OCI-LY1 (cell line): ENCODE measurements around the gene CLRN3.

Experiments used
- H2AFZ ChIP-seq: fragments of 200-600 bp; sonication (generic), shearing (Covaris generic); 2 replicates; pipeline ENCODE4 v1.6.0; 2014; ENCODE audit warnings: antibody characterized with exemption, mild to moderate bottlenecking, low read length
- H3F3A ChIP-seq: fragments of 200-600 bp; sonication (generic), shearing (Covaris generic); 2 replicates; pipeline ENCODE4 v1.6.0; 2014; ENCODE audit warnings: mild to moderate bottlenecking, antibody characterized with exemption, low read length, moderate library complexity; ENCODE audit not compliant: insufficient read depth
- H3K27ac ChIP-seq: fragments of 200-600 bp; sonication (generic); 2 replicates; pipeline ENCODE4 v1.5.1; 2014; ENCODE audit warnings: low read length, mixed run types, mild to moderate bottlenecking, low read depth; ENCODE audit not compliant: poor library complexity, severe bottlenecking
- H3K27me3 ChIP-seq: fragments of 200-600 bp; sonication (generic); 2 replicates; pipeline ENCODE4 v1.6.0; 2014; ENCODE audit warnings: antibody characterized with exemption, mild to moderate bottlenecking, low read length, moderate library complexity; ENCODE audit not compliant: insufficient read depth
- H3K36me3 ChIP-seq: fragments of 200-600 bp; sonication (generic); 2 replicates; pipeline ENCODE4 v1.6.1; 2014; ENCODE audit warnings: mild to moderate bottlenecking, antibody characterized with exemption, low read length, moderate library complexity, mixed read lengths; ENCODE audit not compliant: insufficient read depth
- H3K4me1 ChIP-seq: fragments of 200-600 bp; sonication (generic); 2 replicates; pipeline ENCODE4 v1.5.1; 2014; ENCODE audit warnings: mild to moderate bottlenecking, low read length, moderate library complexity; ENCODE audit not compliant: insufficient read depth, severe bottlenecking
- H3K4me2 ChIP-seq: fragments of 200-600 bp; sonication (generic), shearing (Covaris generic); 2 replicates; pipeline ENCODE4 v1.6.1; 2014; ENCODE audit warnings: low read length
- H3K4me3 ChIP-seq: fragments of 200-600 bp; sonication (generic); 2 replicates; pipeline ENCODE4 v1.5.1; 2014; ENCODE audit warnings: low read length, low read depth, mild to moderate bottlenecking, mixed read lengths; ENCODE audit not compliant: poor library complexity, severe bottlenecking
- H3K79me2 ChIP-seq: fragments of 200-600 bp; shearing (Covaris generic); 2 replicates; pipeline ENCODE4 v1.6.1; 2016; ENCODE audit warnings: mixed run types, low read length, mixed read lengths; ENCODE audit not compliant: insufficient read depth
- H3K9ac ChIP-seq: fragments of 200-600 bp; sonication (generic), shearing (Covaris generic); 2 replicates; pipeline ENCODE4 v1.6.1; 2014; ENCODE audit warnings: mild to moderate bottlenecking, low read length, mixed read lengths
- H3K9me2 ChIP-seq: fragments of 200-600 bp; sonication (generic), shearing (Covaris generic); 2 replicates; pipeline ENCODE4 v1.6.1; 2014; ENCODE audit warnings: low read depth, mild to moderate bottlenecking, low read length, mixed read lengths
- H3K9me3 ChIP-seq: fragments of 200-600 bp; shearing (Covaris generic); 2 replicates; pipeline ENCODE4 v1.6.1; 2014; ENCODE audit warnings: low read length, mixed read lengths
- H4K20me1 ChIP-seq: fragments of 200-600 bp; sonication (generic), shearing (Covaris generic); 2 replicates; pipeline ENCODE4 v1.6.0; 2016; ENCODE audit warnings: mild to moderate bottlenecking, low read length; ENCODE audit not compliant: insufficient read depth
- EZH2 ChIP-seq: fragments of 200-600 bp; sonication (generic), shearing (Covaris generic); IDR thresholded peaks from 2 replicates; pipeline ENCODE4 v1.8.0; 2017; ENCODE audit warnings: borderline replicate concordance, mixed run types, mild to moderate bottlenecking, antibody characterized with exemption, low read length, moderate library complexity, mixed read lengths
- TF ChIP-seq, protein P1 (sequence below): fragments of 200-600 bp; sonication (generic), shearing (Covaris generic); IDR thresholded peaks from 2 replicates; pipeline ENCODE4 v1.5.1; 2017; ENCODE audit warnings: mild to moderate bottlenecking, antibody characterized with exemption, low read length, moderate library complexity, mixed read lengths

The CLRN3 gene

DNA sequence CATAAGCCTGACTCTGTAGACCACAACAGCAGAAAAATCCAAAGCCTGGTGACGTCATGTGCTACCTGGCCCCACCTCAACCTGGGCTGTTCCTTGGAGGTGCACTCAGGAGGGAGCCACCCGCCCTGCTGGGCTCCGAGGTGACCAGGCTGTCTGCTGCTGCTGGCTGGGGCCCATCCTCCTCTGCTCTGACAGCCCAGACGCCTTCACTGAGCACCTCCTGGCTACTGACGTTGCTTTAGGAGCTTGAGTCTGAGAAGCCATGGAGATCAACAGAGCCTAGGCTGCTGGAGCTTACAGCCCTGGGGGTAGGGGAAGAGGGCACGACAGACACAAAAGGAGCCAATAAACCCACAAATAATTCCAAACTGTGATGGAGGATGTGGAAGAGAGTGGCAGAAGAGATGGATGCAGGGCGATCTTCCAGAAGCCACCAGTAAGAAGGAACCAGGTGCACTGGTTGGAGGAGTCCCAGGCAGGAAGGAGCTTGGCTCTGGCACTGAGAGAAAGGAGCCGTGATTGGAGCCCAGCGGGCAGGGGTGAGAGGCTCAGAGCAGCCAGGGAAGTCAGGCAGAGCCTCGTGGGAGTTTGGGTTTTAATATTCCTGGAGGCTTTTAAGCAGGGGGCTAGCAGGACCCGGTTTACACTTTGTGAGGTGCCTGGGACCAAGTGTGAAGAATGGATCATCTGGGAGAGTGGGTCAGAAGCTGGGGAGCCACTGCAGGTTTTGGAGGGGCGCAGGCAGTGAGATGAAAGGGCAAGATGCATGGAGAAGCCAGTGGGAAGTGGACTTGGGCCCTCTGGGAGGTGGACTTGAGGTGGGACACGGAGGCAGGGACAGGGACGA, 12.5 kb upstream of the CLRN3 start:
- no peaks in the 10 kb centered on the region for H3K9me2 ChIP-seq
- H3K9me3 ChIP-seq, result no peaks in the 10 kb centered on the region

DNA sequence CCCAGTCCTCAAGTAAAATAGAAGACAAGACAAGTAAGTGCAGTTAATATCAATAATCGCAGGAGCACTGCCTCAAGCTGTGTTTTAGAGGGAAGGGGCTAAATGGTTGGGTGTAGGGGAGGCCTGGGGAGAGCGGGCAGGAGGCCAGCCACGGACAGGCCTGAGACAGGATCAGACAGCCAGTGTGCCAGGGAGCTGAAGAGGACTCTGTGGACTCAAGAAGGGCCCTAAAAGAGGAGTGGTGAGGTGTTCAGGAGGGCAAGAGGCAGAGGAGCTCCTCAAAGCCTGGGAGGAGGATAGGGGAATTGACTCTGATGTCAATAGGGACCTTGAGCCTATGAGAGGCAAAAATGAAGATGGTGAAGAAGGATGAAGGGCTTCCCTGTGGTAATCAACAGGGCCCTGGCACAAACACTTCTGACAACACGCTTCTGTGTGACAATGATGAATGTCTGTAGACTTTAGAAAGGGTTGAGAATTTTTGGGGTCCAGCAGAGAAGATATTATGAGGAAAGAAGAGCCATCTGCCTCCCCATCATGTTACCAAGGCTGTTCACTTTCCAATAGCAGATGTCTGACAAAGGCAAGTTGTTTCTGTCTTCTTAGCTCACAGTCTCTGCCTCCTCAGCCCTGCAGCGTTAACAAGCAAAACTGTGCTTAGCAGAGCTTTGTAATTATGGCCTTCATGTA, 11.7 kb upstream of the CLRN3 start:
- H3K4me3 ChIP-seq, result no peak overlapping the region
- H3K4me2 ChIP-seq, result no peak overlapping the region
- no peaks in the 10 kb centered on the region for H3K27me3 ChIP-seq
- H2AFZ ChIP-seq, result no peak overlapping the region
- H3K4me1 ChIP-seq, result no peaks in the 10 kb centered on the region
- H3K9me3 ChIP-seq, result no peaks in the 10 kb centered on the region
- H3F3A ChIP-seq, result no peaks in the 10 kb centered on the region
- H3K79me2 ChIP-seq, result no peaks in the 10 kb centered on the region
- TF ChIP-seq, protein P1, sequence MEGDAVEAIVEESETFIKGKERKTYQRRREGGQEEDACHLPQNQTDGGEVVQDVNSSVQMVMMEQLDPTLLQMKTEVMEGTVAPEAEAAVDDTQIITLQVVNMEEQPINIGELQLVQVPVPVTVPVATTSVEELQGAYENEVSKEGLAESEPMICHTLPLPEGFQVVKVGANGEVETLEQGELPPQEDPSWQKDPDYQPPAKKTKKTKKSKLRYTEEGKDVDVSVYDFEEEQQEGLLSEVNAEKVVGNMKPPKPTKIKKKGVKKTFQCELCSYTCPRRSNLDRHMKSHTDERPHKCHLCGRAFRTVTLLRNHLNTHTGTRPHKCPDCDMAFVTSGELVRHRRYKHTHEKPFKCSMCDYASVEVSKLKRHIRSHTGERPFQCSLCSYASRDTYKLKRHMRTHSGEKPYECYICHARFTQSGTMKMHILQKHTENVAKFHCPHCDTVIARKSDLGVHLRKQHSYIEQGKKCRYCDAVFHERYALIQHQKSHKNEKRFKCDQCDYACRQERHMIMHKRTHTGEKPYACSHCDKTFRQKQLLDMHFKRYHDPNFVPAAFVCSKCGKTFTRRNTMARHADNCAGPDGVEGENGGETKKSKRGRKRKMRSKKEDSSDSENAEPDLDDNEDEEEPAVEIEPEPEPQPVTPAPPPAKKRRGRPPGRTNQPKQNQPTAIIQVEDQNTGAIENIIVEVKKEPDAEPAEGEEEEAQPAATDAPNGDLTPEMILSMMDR, result no peak
- TF ChIP-seq EZH2, result no peak
- no peaks in the 10 kb centered on the region for H4K20me1 ChIP-seq
- H3K27ac ChIP-seq, result no peak overlapping the region
- H3K9ac ChIP-seq, result no peak overlapping the region
- H3K36me3 ChIP-seq, result no peaks in the 10 kb centered on the region
- no peaks in the 10 kb centered on the region for H3K9me2 ChIP-seq

More for the DNA sequence above, 12.5 kb upstream of the CLRN3 start:
- no peak overlapping the region for H3K4me3 ChIP-seq
- H3K4me2 ChIP-seq, result no peak overlapping the region
- no peaks in the 10 kb centered on the region for H4K20me1 ChIP-seq
- TF ChIP-seq, protein P1, result no peak
- no peak for TF ChIP-seq EZH2
- no peaks in the 10 kb centered on the region for H3K4me1 ChIP-seq
- H3K79me2 ChIP-seq, result no peaks in the 10 kb centered on the region
- no peak overlapping the region for H2AFZ ChIP-seq
- no peaks in the 10 kb centered on the region for H3F3A ChIP-seq
- H3K36me3 ChIP-seq, result no peaks in the 10 kb centered on the region
- no peak overlapping the region for H3K27ac ChIP-seq
- no peaks in the 10 kb centered on the region for H3K27me3 ChIP-seq
- H3K9ac ChIP-seq, result no peak overlapping the region

DNA sequence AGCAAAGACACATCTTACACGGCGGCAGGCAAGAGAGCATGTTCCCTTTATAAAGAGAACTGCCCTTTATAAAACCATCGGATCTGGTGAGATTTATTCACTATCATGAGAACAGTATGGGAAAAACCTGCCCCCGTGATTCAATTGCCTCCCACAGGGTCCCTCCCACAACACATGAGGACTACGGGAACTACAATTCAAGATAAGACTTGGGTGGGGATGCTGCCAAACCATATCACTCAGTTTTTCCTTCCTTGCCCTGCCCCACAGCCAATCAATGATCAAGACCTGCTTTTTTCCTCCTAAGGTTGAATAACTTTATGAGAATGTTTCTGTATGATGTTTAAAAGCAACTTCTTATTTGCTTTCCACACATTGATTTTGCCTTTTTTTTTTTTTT, 11.0 kb upstream of the CLRN3 start:
- TF ChIP-seq, protein P1, result no peak
- no peak for TF ChIP-seq EZH2
- Histone ChIP-seq H3F3A (no peaks in the 10 kb centered on the region), H3K9ac (no peak overlapping the region), H4K20me1 (no peaks in the 10 kb centered on the region), H3K4me2 (no peak overlapping the region), H2AFZ (no peak overlapping the region), H3K4me1 (no peaks in the 10 kb centered on the region), H3K4me3 (no peak overlapping the region), H3K27ac (no peak overlapping the region), H3K79me2 (no peaks in the 10 kb centered on the region), H3K9me3 (no peaks in the 10 kb centered on the region), H3K9me2 (no peaks in the 10 kb centered on the region), H3K27me3 (no peaks in the 10 kb centered on the region), H3K36me3 (no peaks in the 10 kb centered on the region)
